GM12874 (cell line): ENCODE results near the gene OXCT1.
A peak's percentile ranks its signal among the peaks of the same experiment; 100 is the strongest.

Experiments used
- TF ChIP-seq, protein P1 (sequence below): IDR thresholded peaks from 2 replicates; pipeline ENCODE4 v1.5.1; 2011; ENCODE audit warnings: low read depth, mild to moderate bottlenecking, control low read depth, low read length, moderate library complexity; ENCODE audit not compliant: insufficient read depth

Gene OXCT1

GRCh38 chr5:41762426-41762825 lies 107.8 kb downstream of the OXCT1 start:
- TF ChIP-seq, protein P1, sequence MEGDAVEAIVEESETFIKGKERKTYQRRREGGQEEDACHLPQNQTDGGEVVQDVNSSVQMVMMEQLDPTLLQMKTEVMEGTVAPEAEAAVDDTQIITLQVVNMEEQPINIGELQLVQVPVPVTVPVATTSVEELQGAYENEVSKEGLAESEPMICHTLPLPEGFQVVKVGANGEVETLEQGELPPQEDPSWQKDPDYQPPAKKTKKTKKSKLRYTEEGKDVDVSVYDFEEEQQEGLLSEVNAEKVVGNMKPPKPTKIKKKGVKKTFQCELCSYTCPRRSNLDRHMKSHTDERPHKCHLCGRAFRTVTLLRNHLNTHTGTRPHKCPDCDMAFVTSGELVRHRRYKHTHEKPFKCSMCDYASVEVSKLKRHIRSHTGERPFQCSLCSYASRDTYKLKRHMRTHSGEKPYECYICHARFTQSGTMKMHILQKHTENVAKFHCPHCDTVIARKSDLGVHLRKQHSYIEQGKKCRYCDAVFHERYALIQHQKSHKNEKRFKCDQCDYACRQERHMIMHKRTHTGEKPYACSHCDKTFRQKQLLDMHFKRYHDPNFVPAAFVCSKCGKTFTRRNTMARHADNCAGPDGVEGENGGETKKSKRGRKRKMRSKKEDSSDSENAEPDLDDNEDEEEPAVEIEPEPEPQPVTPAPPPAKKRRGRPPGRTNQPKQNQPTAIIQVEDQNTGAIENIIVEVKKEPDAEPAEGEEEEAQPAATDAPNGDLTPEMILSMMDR, result no peak

- TF ChIP-seq, protein P1, result no peak
Measured at GRCh38 chr5:41761663-41762062, 108.6 kb downstream of the OXCT1 start.

DNA sequence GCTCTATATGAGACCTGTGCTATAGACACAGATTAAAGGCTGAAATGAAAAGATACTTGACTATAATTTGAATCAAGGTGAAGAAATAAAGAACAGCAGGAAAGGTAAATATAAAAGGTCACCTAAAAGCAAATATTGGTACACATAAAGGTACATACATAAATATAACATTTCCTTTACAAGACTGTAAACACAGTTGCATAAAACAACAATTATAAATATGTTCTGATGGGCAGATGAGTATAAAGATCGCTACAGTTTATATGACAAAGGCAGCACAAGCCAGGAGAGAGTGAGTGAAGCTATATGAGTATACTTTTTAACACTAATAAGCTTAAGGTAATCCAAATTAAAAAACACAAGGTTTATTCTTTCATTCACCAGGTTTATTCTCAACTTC lies 114.5 kb downstream of the OXCT1 start:
- TF ChIP-seq, protein P1, result no peak

DNA sequence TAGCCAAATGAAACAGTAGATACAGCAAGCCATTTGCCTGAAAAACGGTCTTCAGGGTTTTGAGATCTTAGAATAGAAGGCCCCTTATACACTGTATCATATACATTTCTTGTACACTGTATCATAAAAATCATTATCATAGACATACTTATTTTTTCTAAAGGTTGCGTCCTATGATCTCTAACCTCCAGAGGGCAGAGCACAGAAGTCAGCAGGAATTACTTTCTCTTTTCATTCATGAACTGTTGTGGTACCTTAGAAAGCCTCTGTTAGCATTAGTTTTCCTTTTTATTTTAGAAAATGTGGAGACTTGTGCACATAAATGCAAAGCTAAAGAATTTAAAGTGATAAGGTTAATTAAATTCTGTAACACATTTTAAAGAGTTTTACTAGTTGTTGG lies 115.4 kb downstream of the OXCT1 start:
- TF ChIP-seq, protein P1, result 0 out of 2 replicates have a peak, but pooled peaks have one; percentile 5

DNA sequence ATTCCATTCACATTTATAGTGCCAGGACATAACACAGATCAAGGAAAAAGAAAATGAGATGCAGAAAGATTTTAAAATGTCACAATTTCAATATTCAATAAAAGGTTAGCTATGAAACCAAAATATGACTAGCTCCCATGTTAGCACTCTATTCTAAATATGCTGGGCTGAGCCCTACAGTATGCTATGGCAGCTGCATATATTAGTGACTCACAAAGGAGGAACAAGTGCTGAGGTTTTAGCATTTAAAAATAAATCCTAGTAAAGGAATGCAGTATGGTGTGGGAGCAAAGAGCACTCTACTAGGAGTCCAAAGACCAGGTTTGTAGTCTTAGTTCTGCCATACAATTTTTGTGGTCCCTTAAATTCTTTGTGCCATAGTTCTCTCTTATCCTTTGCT lies 118.4 kb downstream of the OXCT1 start:
- TF ChIP-seq, protein P1, result no peak

DNA sequence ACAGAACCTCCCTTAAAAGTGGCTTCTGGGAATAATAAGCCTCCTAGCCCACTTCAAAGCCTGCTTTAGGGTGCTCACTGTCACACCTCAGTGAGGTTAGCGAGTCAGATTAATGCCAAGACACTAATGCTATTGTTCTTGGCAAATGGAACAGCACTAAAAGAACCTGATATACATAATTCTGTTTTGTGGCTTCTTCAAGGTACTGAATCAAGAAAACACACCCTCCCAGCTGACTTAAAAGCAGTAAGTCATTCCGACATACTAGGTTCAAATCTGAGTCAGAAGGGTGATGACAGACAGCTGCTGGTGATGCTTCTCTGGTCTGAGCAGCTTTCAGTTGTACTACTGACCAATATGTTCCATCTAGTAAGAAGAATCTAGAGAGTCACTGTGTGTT lies 121.6 kb downstream of the OXCT1 start:
- TF ChIP-seq, protein P1, result no peak

DNA sequence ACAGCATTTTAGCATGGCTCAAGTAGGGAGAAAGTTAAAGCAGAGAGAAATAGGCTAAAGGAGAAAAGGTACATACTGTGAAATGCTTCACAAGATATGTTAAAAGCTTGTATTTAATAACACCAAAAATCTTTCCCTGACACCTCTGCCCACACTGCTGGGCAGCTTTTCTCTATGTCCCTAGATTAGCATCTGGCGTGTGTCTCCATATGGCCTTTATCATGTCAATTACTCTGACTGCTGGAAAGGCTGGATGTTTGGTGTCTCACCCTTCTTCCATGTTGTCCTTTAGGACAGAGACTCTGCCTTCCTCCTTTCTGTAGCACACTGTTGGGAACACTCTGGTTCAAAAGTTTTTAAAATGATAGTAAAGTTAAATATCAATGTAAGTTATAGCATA lies 122.5 kb downstream of the OXCT1 start:
- TF ChIP-seq, protein P1, result no peak

DNA sequence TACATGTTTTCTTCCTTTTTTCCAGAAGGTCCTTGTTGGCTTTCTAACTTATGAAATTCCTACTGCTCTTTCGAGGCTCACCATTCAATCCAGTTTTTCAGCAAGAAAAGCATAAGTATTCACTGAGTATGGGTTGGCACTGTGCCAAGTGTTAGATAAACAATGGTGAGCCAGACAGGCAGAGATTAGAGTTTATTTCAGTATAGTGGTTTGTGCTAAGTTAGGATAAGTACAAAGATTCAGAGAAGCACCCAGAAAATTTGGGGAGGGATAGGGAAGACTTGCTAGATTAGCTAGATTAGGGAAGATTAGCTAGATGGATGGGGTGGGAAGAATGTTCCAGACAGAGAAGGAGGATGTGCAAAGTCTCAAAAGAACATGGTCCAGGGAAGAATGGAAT lies 122.9 kb downstream of the OXCT1 start:
- TF ChIP-seq, protein P1, result no peak
